Vagina (tissue), 2 donors: ENCODE data around the gene IL17RE. TPM values are rescaled to one million over a fixed set of nuclear protein-coding genes. Genes with fewer than 3 reads are reported as not detected.

Experiments used
- DNase-seq, 2 donors: peaks; one replicate each; pipeline ENCODE4 v3.0.0-alpha.2; 2017; ENCODE audit errors: extremely low spot score in 2 of 2
- H3K27ac ChIP-seq: fragments of 200-600 bp; sonication (generic); one replicate; pipeline ENCODE4 v1.5.1; 2019
- H3K27me3 ChIP-seq: fragments of 200-600 bp; sonication (generic); one replicate; pipeline ENCODE4 v1.5.1; 2019
- H3K36me3 ChIP-seq, 2 donors: fragments of 200-600 bp; sonication (generic); one replicate each; pipeline ENCODE4 v1.5.1; 2017 to 2019
- H3K4me1 ChIP-seq: fragments of 200-600 bp; sonication (generic); one replicate; pipeline ENCODE4 v1.5.1; 2019
- H3K4me3 ChIP-seq, 2 donors: fragments of 200-600 bp; sonication (generic); 1 replicate in 1 of 2; 2 replicates in 1 of 2; pipeline ENCODE4 v1.5.1; 2016 to 2019
- H3K9me3 ChIP-seq: fragments of 200-600 bp; sonication (generic); one replicate; pipeline ENCODE4 v1.5.1; 2019
- CTCF ChIP-seq, 3 experiments: fragments of 450-650 bp in 2 of 3; fragments of 200-600 bp in 1 of 3; sonication (generic) in 1 of 3; IDR thresholded peaks; one replicate each; pipeline ENCODE4 v1.5.1; 2017 to 2019; ENCODE audit warnings: antibody characterized with exemption in 3 of 3, mild to moderate bottlenecking in 2 of 3, moderate library complexity in 2 of 3
- POLR2A ChIP-seq, 2 donors: fragments of 450-650 bp; IDR thresholded peaks; one replicate each; pipeline ENCODE4 v1.6.1; 2017; ENCODE audit warnings: antibody characterized with exemption in 2 of 2, mild to moderate bottlenecking in 2 of 2, moderate library complexity in 2 of 2
- POLR2AphosphoS5 ChIP-seq, 2 donors: sonication (generic); formaldehyde crosslinking; IDR thresholded peaks; one replicate each; pipeline ENCODE4 v1.9.0; 2017; ENCODE audit warnings: antibody characterized with exemption in 2 of 2, mild to moderate bottlenecking in 2 of 2, low read depth in 1 of 2; ENCODE audit not compliant: insufficient read depth in 1 of 2
- intact Hi-C: fragments of 100-400 bp; cut with DNase I; formaldehyde crosslinking; loops from one replicate; pipeline ENCODE4 v1.15.1; 2023
- small RNA-seq: library from RNA; depleted of rRNA; stranded (forward); fragments of <200 nt; gene quantifications from one replicate; pipeline ENCODE3, GENCODE V24; 2016
- total RNA-seq: library from RNA; depleted of rRNA; stranded (reverse); fragments of >200 nt; gene quantifications from one replicate; pipeline ENCODE4 v1.2.3, GENCODE V29; 2016

The IL17RE gene
- total RNA-seq, 1 donor from 2014 or later = 15.2 TPM

- H3K4me3 ChIP-seq = no peak overlapping the region
- H3K27me3 ChIP-seq = no peaks in the 10 kb centered on the region
- no peaks in the 10 kb centered on the region for H3K9me3 ChIP-seq
- H3K4me1 ChIP-seq = peaks cover under 1% of the 10 kb centered on the region
- DNase-seq = no peak
- H3K27ac ChIP-seq = no peak overlapping the region
- TF ChIP-seq POLR2AphosphoS5 (IDR thresholded peaks at IDR 0.05; ENCODE audit: insufficient read depth in 1 of 2, low read depth in 1 of 2) (no peak), POLR2A (IDR thresholded peaks at IDR 0.05) (no peak), CTCF (IDR thresholded peaks at IDR 0.05) (no peak)
- peaks cover 0 to 14% of the 10 kb centered on the region in 2 donors for H3K36me3 ChIP-seq
- intact Hi-C loops = no loop called here
Measured at GRCh38 chr3:9957214-9957613, 54.6 kb downstream of the IL17RE start.

- intact Hi-C loops = no loop called here
- Histone ChIP-seq H3K9me3 (no peaks in the 10 kb centered on the region), H3K27me3 (no peaks in the 10 kb centered on the region), H3K4me1 (peaks cover 7% of the 10 kb centered on the region), H3K36me3 (peaks cover 0 to 69% of the 10 kb centered on the region in 2 donors), H3K4me3 (no peak overlapping the region), H3K27ac (no peak overlapping the region)
- no peak for DNase-seq
- TF ChIP-seq POLR2A (IDR thresholded peaks at IDR 0.05) (no peak), POLR2AphosphoS5 (IDR thresholded peaks at IDR 0.05; ENCODE audit: insufficient read depth in 1 of 2, low read depth in 1 of 2) (no peak), CTCF (IDR thresholded peaks at IDR 0.05) (no peak)
Measured at GRCh38 chr3:9965200-9965875, 62.7 kb downstream of the IL17RE start.

Small RNAs within 50 kb of the gene (small RNA-seq; reads per million reads assigned to genes)
- not detected for gene RNU6-882P

Other genes starting within 250 kb of the IL17RE start
- gene CPNE9, start 199.0 kb upstream of the IL17RE start, total RNA-seq = not detected
- 16.9 TPM for gene BRPF1, start 171.1 kb upstream of the IL17RE start, total RNA-seq
- gene OGG1, start 152.9 kb upstream of the IL17RE start, total RNA-seq = 51.6 TPM
- gene CAMK1, start 132.9 kb upstream of the IL17RE start, total RNA-seq = 42.5 TPM
- 58.9 TPM for gene TADA3, start 110.4 kb upstream of the IL17RE start, total RNA-seq
- 124 TPM for gene ARPC4, start 109.8 kb upstream of the IL17RE start, total RNA-seq
- 73.4 TPM for gene TTLL3, start 92.6 kb upstream of the IL17RE start, total RNA-seq
- 50.6 TPM for gene RPUSD3, start 58.8 kb upstream of the IL17RE start, total RNA-seq
- 51.3 TPM for gene CIDEC, start 22.6 kb upstream of the IL17RE start, total RNA-seq
- 32.7 TPM for gene JAGN1, start 12.2 kb upstream of the IL17RE start, total RNA-seq
- gene IL17RC, start 14.2 kb downstream of the IL17RE start, total RNA-seq = 66.3 TPM
- 27.0 TPM for gene CRELD1, start 31.0 kb downstream of the IL17RE start, total RNA-seq
- gene PRRT3, start 49.6 kb downstream of the IL17RE start, total RNA-seq = 1.7 TPM
- 36.6 TPM for gene EMC3, start 84.0 kb downstream of the IL17RE start, total RNA-seq
- gene FANCD2, start 123.6 kb downstream of the IL17RE start, total RNA-seq = 4.4 TPM
- not detected for gene FANCD2OS, start 205.4 kb downstream of the IL17RE start, total RNA-seq
- 94.5 TPM for gene BRK1, start 212.8 kb downstream of the IL17RE start, total RNA-seq
- 48.4 TPM for gene VHL, start 238.9 kb downstream of the IL17RE start, total RNA-seq